Hematopoietic multipotent progenitor cell treated with erythropoietin and hydrocortisone succinate and interleukin-3 and kit ligand, for 6 days (in vitro differentiated cells): ENCODE data around the gene FBLIM1.

Source experiments
- DNase-seq: peaks from one replicate; pipeline ENCODE4 v3.0.0-alpha.2; 2015

Gene FBLIM1

GRCh38 chr1:15758343-15758931 lies at the start of gene FBLIM1:
Gene FBLIM1 (plus strand): TSS chr1:15758795. CDS start chr1:15764984, 6,189 bp downstream.
- DNase-seq: no peak

- DNase-seq: no peak
These were observed 49.4 kb upstream of the FBLIM1 start for GRCh38 chr1:15709226-15709625.

- DNase-seq: no peak
These were observed 46.4 kb upstream of the FBLIM1 start for GRCh38 chr1:15712168-15712567.

GRCh38 chr1:15714406-15715136 lies 44.0 kb upstream of the FBLIM1 start:
- no peak for DNase-seq

GRCh38 chr1:15717418-15718125 lies 41.0 kb upstream of the FBLIM1 start:
- no peak for DNase-seq

- no peak for DNase-seq
These were observed 40.4 kb upstream of the FBLIM1 start for GRCh38 chr1:15718199-15718601.

GRCh38 chr1:15719381-15720120 lies 39.0 kb upstream of the FBLIM1 start:
- DNase-seq: peak; percentile 18

GRCh38 chr1:15720861-15721260 lies 37.7 kb upstream of the FBLIM1 start:
- DNase-seq: no peak

- DNase-seq: no peak
These were observed 36.2 kb upstream of the FBLIM1 start for GRCh38 chr1:15722411-15722810.

- DNase-seq: no peak
These were observed 35.6 kb upstream of the FBLIM1 start for GRCh38 chr1:15722836-15723532.

GRCh38 chr1:15723631-15724246 lies 34.9 kb upstream of the FBLIM1 start:
- no peak for DNase-seq

- DNase-seq: no peak
These were observed 33.4 kb upstream of the FBLIM1 start for GRCh38 chr1:15724949-15725880.

- DNase-seq: no peak
These were observed 32.1 kb upstream of the FBLIM1 start for GRCh38 chr1:15726508-15726907.

- DNase-seq: no peak
These were observed 31.6 kb upstream of the FBLIM1 start for GRCh38 chr1:15727021-15727420.

GRCh38 chr1:15727424-15727823 lies 31.2 kb upstream of the FBLIM1 start:
- no peak for DNase-seq

- no peak for DNase-seq
These were observed 30.6 kb upstream of the FBLIM1 start for GRCh38 chr1:15727866-15728534.

- no peak for DNase-seq
These were observed 29.5 kb upstream of the FBLIM1 start for GRCh38 chr1:15728937-15729657.

- DNase-seq: no peak
These were observed 28.2 kb upstream of the FBLIM1 start for GRCh38 chr1:15730423-15730822.

- DNase-seq: no peak
These were observed 27.7 kb upstream of the FBLIM1 start for GRCh38 chr1:15730936-15731335.
